ENCODE measurements around the gene FCN3. TPM values are rescaled to one million over a fixed set of nuclear protein-coding genes. Genes with fewer than 3 reads are reported as not detected.

FCN3 gene
- total RNA-seq, 2 experiments from 2014 or later, result not detected

DNA sequence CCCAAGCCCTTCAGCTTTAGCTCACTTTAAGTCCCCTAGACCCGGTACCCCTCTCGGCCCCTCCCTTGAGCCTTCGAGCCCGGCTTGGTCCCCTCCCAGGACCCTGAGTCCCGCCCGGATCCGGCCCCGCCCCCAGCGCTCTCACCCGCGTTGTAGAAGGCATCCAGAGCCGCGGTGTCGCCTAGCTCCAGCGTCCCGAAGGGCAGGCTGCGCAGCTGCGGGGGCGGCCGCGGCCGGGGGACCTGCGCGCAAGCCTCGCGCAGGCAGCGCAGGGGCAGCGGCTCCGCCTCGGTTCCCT lies 8.6 kb downstream of the FCN3 start:
- ChIA-PET POLR2A (interaction anchor here (0.6 to 1.8 kb wide), 5 partner anchors 9 to 155 kb away, joined by 3 to 10 read pairs (median 4); no protein-coding TSS in a partner anchor), CTCF (interaction anchor here (0.7 to 2.9 kb wide), 15 partner anchors 9 to 319 kb away, joined by 3 to 30 read pairs (median 4); partner anchors contain the start of genes GPR3 and SYTL1)

DNA sequence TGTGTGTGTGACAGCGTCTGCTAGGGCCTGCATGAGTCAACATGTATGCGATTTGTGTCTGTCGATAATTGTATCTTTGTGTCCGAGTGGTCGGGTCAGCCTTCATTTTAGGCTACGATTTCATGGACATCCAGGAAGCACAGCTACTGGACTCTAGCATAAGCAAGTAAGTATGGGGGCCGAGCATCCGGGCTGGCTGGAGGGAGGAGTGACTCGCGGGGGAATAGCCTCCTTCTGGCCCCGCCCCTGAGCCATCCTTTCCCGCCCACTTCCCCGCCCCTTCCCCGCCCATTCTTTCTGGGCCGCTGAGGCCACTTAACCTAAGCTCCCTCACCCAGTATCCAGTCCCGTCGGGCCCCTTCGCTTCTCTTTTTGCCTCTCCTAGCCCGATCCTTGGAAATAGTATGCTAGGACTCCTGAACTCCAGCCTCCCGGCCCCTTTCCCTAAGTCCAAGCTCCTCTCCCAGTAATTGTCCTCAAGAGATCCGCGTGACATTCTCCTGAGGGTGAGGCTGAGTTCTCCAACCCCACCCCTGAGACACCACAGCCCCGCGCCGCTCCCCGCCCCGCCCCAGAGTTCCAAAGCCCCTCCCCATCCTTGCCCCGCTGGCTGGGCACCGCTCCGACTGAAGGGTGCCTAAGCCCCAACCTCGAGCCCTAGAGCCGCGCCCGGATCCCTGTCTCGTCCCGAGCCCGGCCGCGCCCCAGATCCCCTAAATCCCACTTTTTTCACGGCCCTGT lies 9.1 kb downstream of the FCN3 start:
- CTCF ChIA-PET, result interaction anchor here (0.7 to 2.9 kb wide), 15 partner anchors 9 to 211 kb away, joined by 3 to 30 read pairs (median 4); partner anchors contain the start of genes GPR3, SLC9A1 and SYTL1
- POLR2A ChIA-PET, result interaction anchor here (0.5 to 1.8 kb wide), 9 partner anchors 9 to 156 kb away, joined by 3 to 10 read pairs (median 4); no protein-coding TSS in a partner anchor

DNA sequence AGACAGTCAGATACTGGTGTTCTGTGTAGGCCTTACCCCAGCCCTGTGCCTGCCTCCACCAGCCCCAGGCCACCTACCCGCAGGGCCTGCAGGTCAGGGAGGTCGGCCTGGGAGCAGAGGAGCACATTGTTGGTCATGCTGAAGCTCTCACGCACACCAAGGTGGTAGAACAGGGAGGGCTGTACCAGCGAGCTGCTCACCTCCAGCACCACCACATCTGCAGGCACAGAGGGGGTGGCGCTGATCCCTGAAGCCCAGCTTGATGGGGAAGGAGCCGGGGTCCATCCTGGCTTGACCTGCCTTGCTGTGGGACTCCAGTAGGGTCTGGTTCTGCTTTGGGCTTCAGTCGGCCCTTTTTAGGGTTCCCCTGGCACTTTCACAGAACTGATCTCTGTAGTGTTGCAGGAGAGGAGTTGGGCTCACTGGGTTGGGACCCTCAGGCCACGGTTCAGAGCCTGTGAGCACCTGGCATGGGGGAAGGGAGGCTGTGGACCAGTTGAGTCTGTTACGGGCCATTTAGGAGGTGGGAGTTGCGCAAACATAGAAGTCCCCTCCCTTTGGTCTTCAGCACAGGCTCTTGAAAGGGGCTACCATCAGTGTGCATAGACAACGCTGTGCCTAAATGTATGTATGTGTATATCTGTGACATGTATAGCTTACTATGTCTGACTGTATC lies 9.8 kb downstream of the FCN3 start:
- POLR2A ChIA-PET, result interaction anchor here (0.5 to 1.8 kb wide), 7 partner anchors 8 to 126 kb away, joined by 3 to 10 read pairs (median 4); no protein-coding TSS in a partner anchor
- CTCF ChIA-PET, result interaction anchor here (0.7 to 2.9 kb wide), 11 partner anchors 8 to 210 kb away, joined by 3 to 30 read pairs (median 4); partner anchors contain the start of genes SLC9A1 and SYTL1

DNA sequence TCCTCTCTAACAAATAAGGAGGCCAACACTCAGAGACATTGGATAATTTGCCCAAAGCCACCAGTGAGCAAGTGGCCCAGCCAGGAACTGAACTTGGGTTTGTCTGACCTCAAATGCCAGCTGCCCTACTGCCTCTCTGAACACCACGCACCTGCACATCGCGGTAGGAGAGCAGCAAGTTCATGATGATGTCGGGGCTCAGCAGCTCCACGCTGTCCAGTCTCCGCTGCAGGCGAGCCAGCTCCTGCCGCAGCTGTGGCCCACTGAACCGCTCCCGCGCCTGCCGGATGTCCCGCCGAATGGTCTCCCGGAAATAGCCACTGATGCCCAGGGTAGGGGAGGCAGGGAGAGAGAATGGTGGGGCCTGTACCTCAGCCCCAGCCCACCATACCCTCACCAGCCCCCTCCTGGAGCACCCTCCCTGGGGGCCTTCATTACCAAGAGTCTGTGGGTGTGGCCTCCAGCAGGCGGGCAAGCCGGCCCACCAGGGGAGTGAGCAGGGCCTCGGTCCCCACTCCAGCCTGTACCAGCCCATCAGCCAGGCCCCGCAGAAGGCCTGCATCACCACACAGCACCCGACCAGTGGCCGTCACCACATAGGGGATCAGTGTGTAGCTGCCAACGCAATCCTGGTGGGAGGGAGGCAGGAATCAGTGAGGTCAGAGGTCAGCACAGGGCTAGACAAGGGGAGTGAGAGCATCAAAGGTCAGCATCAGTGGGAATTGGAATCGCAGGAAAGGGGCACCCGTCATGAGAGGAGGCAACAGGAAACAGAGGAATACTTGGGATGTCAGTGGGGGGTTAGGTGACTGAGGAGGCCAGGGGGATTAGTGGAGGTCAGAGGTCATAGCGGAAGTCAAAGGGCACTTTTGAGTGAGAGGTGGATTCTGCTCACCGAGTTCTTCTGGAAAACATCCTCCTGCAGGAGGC lies 10.6 kb downstream of the FCN3 start:
- CTCF ChIA-PET, result interaction anchor here (2.9 kb wide), 1 partner anchor 31 kb away, joined by 9 read pairs; no protein-coding TSS in a partner anchor

DNA sequence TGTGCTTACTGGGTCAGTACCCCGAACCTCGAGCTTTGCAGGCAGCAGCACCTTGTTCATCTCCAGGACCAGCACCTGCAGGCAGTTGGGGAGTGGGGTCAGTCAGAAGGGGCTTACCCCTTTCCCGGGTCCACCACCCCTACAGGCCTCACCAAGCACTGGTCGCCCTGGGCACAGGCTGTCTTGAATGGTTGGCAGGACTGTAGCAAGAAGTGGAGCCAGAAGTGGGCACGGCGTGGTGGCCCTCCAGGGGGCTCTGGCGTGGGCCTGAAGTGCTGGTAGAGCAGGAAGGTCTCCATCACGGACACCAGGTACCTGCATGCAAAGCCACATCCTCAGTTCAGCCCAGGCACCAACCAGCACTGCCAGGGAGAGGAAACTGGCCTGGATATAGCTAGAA lies 13.1 kb downstream of the FCN3 start:
- ChIA-PET POLR2A (no interaction called here), CTCF (interaction anchor here (0.9 to 1.5 kb wide), 4 partner anchors 11 to 33 kb away, joined by 3 to 5 read pairs (median 3); no protein-coding TSS in a partner anchor)

More for the DNA sequence above, 10.6 kb downstream of the FCN3 start:
- POLR2A ChIA-PET, result no interaction called here

DNA sequence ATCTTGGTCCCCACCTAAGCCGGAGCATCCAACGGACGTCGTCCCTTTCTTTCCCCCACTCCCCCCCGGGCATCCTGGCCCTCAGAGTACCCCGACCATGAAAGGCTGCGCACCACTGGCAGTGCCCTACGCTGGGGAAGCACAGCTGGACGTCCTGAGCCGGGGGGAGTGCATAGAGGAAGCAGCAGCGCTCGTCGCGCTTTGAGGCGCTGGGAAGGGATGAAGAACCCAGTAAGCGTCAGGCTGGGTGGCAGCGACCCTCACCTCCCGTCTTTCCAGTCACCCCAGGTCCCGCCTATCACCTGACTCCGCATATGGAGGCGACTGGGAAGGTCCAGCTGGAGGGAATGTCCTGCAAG lies 13.6 kb downstream of the FCN3 start:
- CTCF ChIA-PET, result interaction anchor here (0.8 to 1.5 kb wide), 4 partner anchors 11 to 28 kb away, joined by 3 to 5 read pairs (median 3); no protein-coding TSS in a partner anchor
- POLR2A ChIA-PET, result no interaction called here

DNA sequence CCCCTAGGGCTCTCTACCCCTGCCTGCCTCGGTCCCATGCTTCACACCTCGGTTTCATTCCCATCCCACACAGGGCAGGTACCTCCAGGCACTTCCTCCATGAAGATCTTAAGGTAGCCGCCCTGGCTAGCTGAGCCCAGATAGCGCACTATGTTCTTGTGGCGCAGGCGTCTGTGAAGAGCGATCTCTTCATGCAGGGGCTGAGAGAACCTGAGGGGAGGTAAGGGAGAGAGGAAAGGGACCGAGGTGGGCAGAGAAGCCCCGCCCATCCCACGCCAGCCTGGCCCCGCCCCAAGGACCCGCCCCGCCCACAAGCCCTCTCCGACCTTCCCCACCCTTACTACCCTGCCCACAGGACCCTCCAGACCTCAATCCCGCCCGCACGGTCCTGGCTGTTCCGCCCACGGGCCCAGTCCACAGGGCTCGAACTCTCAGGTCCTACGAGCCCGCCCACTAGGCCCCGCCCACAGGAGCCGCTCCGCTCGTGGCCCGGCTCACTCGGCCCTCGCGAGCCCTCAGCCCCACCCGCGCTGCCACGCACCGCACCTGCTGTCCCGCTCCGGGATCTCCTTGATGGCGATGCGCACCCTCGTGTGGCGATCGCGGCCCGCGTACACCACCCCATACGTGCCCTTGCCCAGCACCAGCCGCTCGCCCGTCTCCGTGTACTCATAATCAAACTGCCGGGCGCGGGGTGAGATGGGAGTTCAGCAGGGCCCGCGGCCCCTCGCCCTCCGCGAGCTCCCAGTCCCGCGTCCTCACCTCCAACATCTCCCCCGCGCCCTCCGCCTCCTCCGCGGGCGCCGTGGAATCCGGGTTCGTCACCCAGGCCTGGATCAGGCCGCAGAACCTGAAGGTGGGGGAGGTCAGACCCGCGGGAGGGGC lies 14.2 kb downstream of the FCN3 start:
- ChIA-PET CTCF (interaction anchor here (0.8 to 5.4 kb wide), 3 partner anchors 28 to 35 kb away, joined by 3 to 32 read pairs (median 3); no protein-coding TSS in a partner anchor), POLR2A (no interaction called here)

DNA sequence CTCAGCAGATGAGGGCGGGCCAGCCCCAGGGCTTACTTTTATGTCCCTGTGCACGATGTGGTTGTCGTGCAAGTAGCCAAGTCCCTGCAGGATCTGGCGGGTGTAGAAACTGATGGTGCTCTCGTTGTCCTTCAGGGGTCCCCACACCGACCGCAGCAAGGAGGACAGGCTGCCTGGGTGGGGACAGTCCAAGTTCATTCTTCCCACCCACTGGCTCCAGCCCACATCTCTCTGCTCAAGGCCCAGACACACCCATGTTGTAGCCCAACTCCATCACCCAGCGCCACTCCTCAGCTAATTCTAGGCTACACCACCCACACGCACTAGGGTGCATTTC lies 14.8 kb downstream of the FCN3 start:
- ChIA-PET POLR2A (no interaction called here), CTCF (interaction anchor here (1.0 to 5.4 kb wide), 2 partner anchors 29 to 36 kb away, joined by 3 to 32 read pairs; no protein-coding TSS in a partner anchor)

DNA sequence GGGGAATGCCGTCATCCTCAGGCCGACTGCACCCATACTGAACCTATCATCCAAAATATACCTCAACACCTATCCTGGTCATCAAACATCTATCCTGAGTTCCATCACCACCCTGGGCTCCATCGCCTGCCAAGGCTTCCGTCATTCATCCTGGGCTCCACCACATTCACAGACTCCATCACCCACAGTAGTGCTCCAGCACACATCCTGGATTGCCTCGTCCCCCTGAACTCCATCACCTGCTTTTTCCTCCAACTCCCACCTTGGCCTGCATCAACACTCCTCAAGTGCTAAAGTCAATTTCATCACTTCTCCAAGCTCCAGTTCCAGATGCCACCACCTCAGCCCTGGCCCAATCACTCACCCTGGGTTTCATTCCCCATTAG lies 15.7 kb downstream of the FCN3 start:
- POLR2A ChIA-PET, result no interaction called here
- CTCF ChIA-PET, result interaction anchor here (0.7 to 5.4 kb wide), 8 partner anchors 13 to 63 kb away, joined by 3 to 32 read pairs (median 8); partner anchors contain the start of genes GPR3 and SYTL1

DNA sequence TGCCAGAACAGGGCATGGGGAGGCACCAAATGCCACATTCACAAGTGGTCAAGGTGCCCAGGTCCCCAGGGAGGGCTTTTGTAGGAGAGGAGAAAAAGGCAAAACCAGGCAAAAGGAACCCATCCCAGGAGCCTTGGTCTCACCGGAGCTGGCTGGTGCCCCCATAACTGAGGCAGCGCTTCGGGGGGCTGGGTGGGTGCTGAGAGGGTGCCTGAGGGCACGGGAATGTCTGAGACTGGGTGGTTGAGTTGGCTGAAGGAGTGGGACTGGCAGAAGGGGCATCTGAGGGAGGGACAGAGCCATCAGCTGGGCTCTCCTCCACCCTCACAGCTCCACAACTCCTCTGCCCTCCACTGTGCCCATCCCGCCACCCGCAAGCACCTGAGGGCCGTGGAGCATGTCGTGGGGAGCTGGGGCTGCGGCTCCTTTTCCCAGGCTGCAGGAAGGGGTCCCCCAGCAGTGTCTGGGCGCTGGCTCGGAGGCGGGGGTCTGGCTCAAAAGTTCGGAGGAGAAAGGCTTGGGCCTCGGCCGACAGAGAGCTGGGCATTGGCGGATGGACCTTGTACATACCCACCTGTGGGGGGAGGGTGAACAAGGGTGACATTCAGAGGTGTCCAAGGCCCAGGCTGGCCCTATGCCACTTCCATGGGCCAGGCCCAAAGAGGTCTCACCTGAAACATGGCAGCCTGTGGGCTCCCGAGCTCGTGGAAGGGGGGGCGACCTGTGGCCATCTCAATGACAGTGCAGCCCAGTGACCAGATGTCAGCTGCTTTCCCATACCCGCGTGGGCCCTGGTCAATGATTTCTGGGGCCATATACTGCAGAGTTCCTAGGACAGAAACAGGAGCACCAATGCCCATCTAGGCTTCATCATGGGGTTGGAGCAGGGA lies 16.3 kb downstream of the FCN3 start:
- CTCF ChIA-PET, result interaction anchor here (0.5 to 5.4 kb wide), 26 partner anchors 8 to 304 kb away, joined by 3 to 32 read pairs (median 5); partner anchors contain the start of genes CD164L2, GPR3, MAP3K6 and SYTL1
- POLR2A ChIA-PET, result no interaction called here

DNA sequence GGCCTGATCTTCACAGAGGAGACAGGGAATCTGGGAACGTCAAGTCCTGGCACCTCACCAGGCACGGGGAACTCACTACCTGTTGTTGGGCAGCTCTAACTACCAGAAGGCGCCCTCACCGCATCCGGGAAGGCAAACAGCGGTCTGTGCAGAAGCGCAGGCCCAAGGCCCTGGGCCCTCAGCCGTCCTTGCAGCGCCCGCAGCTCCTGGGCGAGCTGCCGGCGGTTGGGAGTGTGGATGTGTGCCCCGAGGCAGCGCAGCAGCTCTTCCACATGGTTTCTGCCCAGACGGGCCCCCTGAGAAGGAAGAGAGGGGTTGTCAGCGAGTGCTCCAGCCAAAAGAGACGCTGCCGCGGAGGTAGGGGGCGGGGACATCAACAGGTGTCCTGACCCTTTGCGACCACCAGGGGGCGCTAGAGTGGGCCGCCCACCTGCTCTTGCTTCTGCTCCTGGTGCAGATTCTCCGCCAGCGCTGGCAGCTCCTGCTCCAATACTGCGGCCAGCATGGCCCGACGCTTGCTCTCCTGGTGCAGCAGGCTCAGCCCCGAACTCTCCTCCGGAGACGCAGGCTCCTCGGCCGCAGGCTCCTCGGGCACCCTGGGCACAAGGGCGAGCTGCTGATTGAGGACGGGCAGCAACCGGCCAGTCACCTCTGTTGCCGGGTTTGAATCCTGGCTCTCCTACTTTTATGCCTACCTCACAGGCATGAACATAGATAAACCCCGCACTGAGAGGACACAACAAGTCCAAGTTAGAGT lies 17.2 kb downstream of the FCN3 start:
- POLR2A ChIA-PET, result interaction anchor here (1.7 to 2.3 kb wide), 2 partner anchors 8 to 15 kb away, joined by 10 read pairs; partner anchors contain the start of genes MAP3K6 and SYTL1
- CTCF ChIA-PET, result interaction anchor here (0.5 to 5.4 kb wide), 35 partner anchors 8 to 305 kb away, joined by 3 to 32 read pairs (median 4); partner anchors contain the start of genes CD164L2, GPR3, MAP3K6 and SYTL1

DNA sequence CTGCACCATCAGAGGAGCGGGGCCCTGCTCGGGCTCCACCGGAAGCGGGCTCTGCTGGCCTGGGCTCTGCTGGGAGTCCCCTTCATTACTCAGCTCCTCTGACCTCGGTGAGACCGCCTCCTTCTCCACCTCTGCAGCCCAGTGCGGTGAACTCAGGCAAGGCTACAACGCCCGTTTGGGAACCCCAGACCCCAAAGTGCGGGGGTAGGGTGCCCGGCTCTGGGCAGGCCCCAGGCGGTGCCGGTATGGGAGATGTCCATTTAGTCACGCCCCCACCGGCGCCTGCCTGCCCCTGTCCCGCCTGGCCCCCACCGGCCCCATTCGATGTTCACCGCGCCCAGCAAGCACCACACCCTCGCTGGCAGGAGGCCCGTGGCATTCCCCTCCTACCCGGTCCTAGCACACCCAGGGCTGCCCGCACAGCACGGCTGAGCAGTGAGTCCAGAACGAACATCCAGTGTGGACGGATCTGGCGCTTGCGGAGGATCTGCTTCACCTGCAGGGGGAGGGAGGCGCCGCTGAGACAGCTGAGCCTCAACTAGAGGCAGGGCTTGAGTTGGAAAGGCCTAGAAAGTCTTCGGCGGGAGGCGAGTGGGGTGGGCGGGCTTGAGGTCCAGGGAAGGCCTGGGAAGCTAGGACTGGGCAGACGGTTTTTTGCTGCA lies 17.9 kb downstream of the FCN3 start:
- POLR2A ChIA-PET, result interaction anchor here (1.7 to 2.3 kb wide), 2 partner anchors 9 to 14 kb away, joined by 10 read pairs; partner anchors contain the start of genes MAP3K6 and SYTL1
- CTCF ChIA-PET, result interaction anchor here (0.7 to 5.4 kb wide), 28 partner anchors 9 to 305 kb away, joined by 3 to 32 read pairs (median 5); partner anchors contain the start of genes CD164L2, GPR3, MAP3K6 and SYTL1

DNA sequence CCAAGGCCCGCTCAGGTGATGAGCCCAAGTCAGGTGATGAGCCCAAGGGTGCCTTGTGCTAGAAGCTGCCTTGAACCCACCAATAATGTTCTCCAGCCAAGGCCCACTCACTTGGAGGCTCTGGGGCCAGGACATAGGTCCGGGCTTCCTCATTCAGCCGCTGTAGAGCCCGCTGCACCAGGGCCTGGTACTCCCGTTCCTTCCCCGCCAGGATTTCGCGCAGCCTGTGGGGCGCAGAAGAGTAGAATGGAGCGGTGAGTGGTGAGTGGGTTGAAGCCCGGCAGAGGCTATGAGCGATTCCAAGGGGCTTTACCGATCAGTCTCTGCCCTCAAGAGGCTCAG lies 18.4 kb downstream of the FCN3 start:
- ChIA-PET CTCF (interaction anchor here (1.0 to 5.4 kb wide), 7 partner anchors 10 to 252 kb away, joined by 3 to 32 read pairs (median 20); partner anchors contain the start of genes MAP3K6, SYTL1 and WASF2), POLR2A (interaction anchor here (1.7 to 2.3 kb wide), 2 partner anchors 10 to 13 kb away, joined by 10 read pairs; partner anchors contain the start of genes MAP3K6 and SYTL1)

DNA sequence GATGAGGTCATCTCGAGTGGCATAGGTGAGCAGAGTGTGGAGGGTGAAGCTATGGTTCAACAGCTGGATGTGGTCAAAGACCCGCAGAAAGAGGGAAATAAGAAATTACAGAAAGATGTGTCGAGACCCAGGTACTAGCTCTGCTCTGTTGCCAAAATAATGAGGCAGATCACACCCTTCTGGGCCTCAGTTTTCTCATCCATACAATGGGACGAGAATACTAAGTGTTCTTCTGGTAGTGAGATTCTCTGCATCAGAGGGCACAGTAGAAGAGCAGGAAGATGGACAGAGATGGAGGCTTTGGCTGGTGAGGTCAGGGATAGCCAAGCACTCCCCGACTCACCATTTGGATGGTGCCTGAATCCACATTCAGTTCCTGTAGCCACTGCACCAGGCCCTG lies 18.9 kb downstream of the FCN3 start:
- CTCF ChIA-PET, result interaction anchor here (2.8 to 5.4 kb wide), 4 partner anchors 10 to 40 kb away, joined by 20 to 32 read pairs (median 31); partner anchors contain the start of genes MAP3K6 and SYTL1
- POLR2A ChIA-PET, result interaction anchor here (2.3 kb wide), 1 partner anchor 13 kb away, joined by 10 read pairs; the partner anchor contains the start of gene SYTL1

DNA sequence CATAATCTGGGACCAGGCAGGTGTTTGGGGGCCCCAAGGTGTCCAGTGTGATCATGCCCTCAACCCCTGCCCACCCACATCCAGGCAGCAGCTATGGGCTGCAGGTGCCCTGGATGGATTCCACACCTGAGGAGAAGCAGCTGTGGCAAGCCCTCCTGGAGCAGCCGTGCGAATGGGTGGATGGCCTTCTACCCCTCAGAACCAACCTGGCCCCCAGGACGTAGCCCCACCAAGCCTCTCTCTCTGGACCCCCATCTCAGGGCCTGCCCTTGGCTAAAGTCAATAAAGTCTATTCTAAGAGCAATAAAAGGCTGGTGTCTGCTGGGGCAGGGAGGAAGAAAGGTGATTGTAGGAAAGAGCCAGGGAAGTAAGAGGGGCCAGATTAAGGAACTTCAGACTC lies 21.0 kb downstream of the FCN3 start:
- POLR2A ChIA-PET, result interaction anchor here (0.6 to 0.7 kb wide), 2 partner anchors 11 to 12 kb away, joined by 4 to 10 read pairs; partner anchors contain the start of gene SYTL1
- CTCF ChIA-PET, result interaction anchor here (1.1 to 5.4 kb wide), 2 partner anchors 11 to 27 kb away, joined by 3 to 32 read pairs; partner anchors contain the start of gene SYTL1
